ENCODE measurements around the gene PLCD1.
A peak's percentile ranks its signal among the peaks of the same experiment; 100 is the strongest.
"Not testable (repeated sequence)": the region's sequence is repeated elsewhere in the genome, so short reads cannot be mapped to it uniquely, and the experiment has no call there.

Gene PLCD1

GRCh38 chr3:37986479-37987314 lies 42.7 kb downstream of the PLCD1 start:
- no peak for DNase-seq (ENCODE audit: low read depth, low spot score)

- no peak for DNase-seq (ENCODE audit: low read depth, low spot score)
These were observed 43.7 kb downstream of the PLCD1 start for GRCh38 chr3:37985637-37986320.

- DNase-seq (ENCODE audit: low read depth, low spot score), result no peak
These were observed 44.8 kb downstream of the PLCD1 start for GRCh38 chr3:37984596-37984995.

- DNase-seq (ENCODE audit: low read depth, low spot score), result no peak
These were observed 45.4 kb downstream of the PLCD1 start for GRCh38 chr3:37984051-37984450.

- DNase-seq (ENCODE audit: low read depth, low spot score), result no peak
These were observed 47.1 kb downstream of the PLCD1 start for GRCh38 chr3:37982331-37982730.

GRCh38 chr3:37981348-37981664 lies 48.1 kb downstream of the PLCD1 start:
- DNase-seq (ENCODE audit: low read depth, low spot score), result no peak

- no peak for DNase-seq (ENCODE audit: low read depth, low spot score)
These were observed 48.7 kb downstream of the PLCD1 start for GRCh38 chr3:37980462-37981347.

- DNase-seq (ENCODE audit: low read depth, low spot score), result no peak
These were observed 49.6 kb downstream of the PLCD1 start for GRCh38 chr3:37979541-37980461.

GRCh38 chr3:37974121-37975083 lies 55.0 kb downstream of the PLCD1 start:
- DNase-seq (ENCODE audit: low read depth, low spot score), result peak; percentile 71

- no peak for DNase-seq (ENCODE audit: low read depth, low spot score)
These were observed 56.0 kb downstream of the PLCD1 start for GRCh38 chr3:37973246-37974054.

GRCh38 chr3:37972056-37972455 lies 57.4 kb downstream of the PLCD1 start:
- DNase-seq (ENCODE audit: low read depth, low spot score), result not testable (repeated sequence)

GRCh38 chr3:37971467-37971866 lies 58.0 kb downstream of the PLCD1 start:
- no peak for DNase-seq (ENCODE audit: low read depth, low spot score)

- DNase-seq (ENCODE audit: low read depth, low spot score), result no peak
These were observed 58.6 kb downstream of the PLCD1 start for GRCh38 chr3:37970802-37971201.

- DNase-seq (ENCODE audit: low read depth, low spot score), result no peak
These were observed 59.8 kb downstream of the PLCD1 start for GRCh38 chr3:37969596-37970100.

- no peak for DNase-seq (ENCODE audit: low read depth, low spot score)
These were observed 60.4 kb downstream of the PLCD1 start for GRCh38 chr3:37968813-37969595.

GRCh38 chr3:37968199-37968598 lies 61.2 kb downstream of the PLCD1 start:
- no peak for DNase-seq (ENCODE audit: low read depth, low spot score)

GRCh38 chr3:37967260-37967881 lies 62.1 kb downstream of the PLCD1 start:
- peak; percentile 83 for DNase-seq (ENCODE audit: low read depth, low spot score)

- no peak for DNase-seq (ENCODE audit: low read depth, low spot score)
These were observed 64.7 kb downstream of the PLCD1 start for GRCh38 chr3:37964716-37965115.

All from ELF-1 (cell line).